ENCODE data around the gene HIGD1B.

- TF ChIP-seq EZH2 (IDR thresholded peaks at IDR 0.05; ENCODE audit: insufficient read depth, poor library complexity, severe bottlenecking) (no peak), EZH2phosphoT487 (IDR thresholded peaks at IDR 0.05; ENCODE audit: insufficient read depth, low read depth) (no peak)
Measured at GRCh38 chr17:44848257-44848795, 643 bp downstream of the HIGD1B start.

Data from GM23248 (cell line).